Measurements from ENCODE around the gene C1QTNF12.

Gene C1QTNF12

GRCh38 chr1:1281533-1282321 lies 35.2 kb upstream of the C1QTNF12 start:
- DNase-seq: no peak

GRCh38 chr1:1280782-1281481 lies 34.4 kb upstream of the C1QTNF12 start:
- DNase-seq: no peak

GRCh38 chr1:1279028-1279427 lies 32.5 kb upstream of the C1QTNF12 start:
- no peak for DNase-seq

GRCh38 chr1:1278620-1279019 lies 32.1 kb upstream of the C1QTNF12 start:
- DNase-seq: no peak

GRCh38 chr1:1275836-1276235 lies 29.3 kb upstream of the C1QTNF12 start:
- no peak for DNase-seq

GRCh38 chr1:1274931-1275431 lies 28.5 kb upstream of the C1QTNF12 start:
- no peak for DNase-seq

GRCh38 chr1:1274299-1274930 lies 27.9 kb upstream of the C1QTNF12 start:
- DNase-seq: no peak

- DNase-seq: peak; percentile 96
Measured at GRCh38 chr1:1273512-1274298, 27.2 kb upstream of the C1QTNF12 start, which contains the start of gene UBE2J2. Gene UBE2J2 (minus strand): TSS chr1:1273854. CDS start chr1:1267992, 5,862 bp downstream.

GRCh38 chr1:1273209-1273511 lies 26.6 kb upstream of the C1QTNF12 start:
- no peak for DNase-seq

- no peak for DNase-seq
Measured at GRCh38 chr1:1272341-1273208, 26.1 kb upstream of the C1QTNF12 start.

- DNase-seq: no peak
Measured at GRCh38 chr1:1270813-1271212, 24.3 kb upstream of the C1QTNF12 start.

GRCh38 chr1:1268284-1268682 lies 21.8 kb upstream of the C1QTNF12 start:
- DNase-seq: no peak

- DNase-seq: no peak
Measured at GRCh38 chr1:1267488-1268283, 21.2 kb upstream of the C1QTNF12 start.

GRCh38 chr1:1264868-1265272 lies 18.3 kb upstream of the C1QTNF12 start:
- DNase-seq: no peak

GRCh38 chr1:1264026-1264425 lies 17.5 kb upstream of the C1QTNF12 start:
- DNase-seq: no peak

GRCh38 chr1:1262758-1263157 lies 16.2 kb upstream of the C1QTNF12 start:
- DNase-seq: no peak

GRCh38 chr1:1262071-1262470 lies 15.5 kb upstream of the C1QTNF12 start:
- no peak for DNase-seq

- DNase-seq: no peak
Measured at GRCh38 chr1:1260843-1261560, 14.5 kb upstream of the C1QTNF12 start.

- DNase-seq: no peak
Measured at GRCh38 chr1:1259951-1260600, 13.6 kb upstream of the C1QTNF12 start.

GRCh38 chr1:1259540-1259939 lies 13.0 kb upstream of the C1QTNF12 start:
- DNase-seq: no peak
